HL-60/S4 treated with phorbol 12-myristate 13-acetate at 8.2 ng/mL for 4 days and 3 days (cell line): ENCODE results near the gene DAZAP1.
"Not testable (repeated sequence)": the region's sequence is repeated elsewhere in the genome, so short reads cannot be mapped to it uniquely, and the experiment has no call there.

ENCODE experiments used
- in situ Hi-C: fragments of 300-500 bp; cut with MboI; formaldehyde crosslinking; loops from 2 replicates; pipeline ENCODE4 v1.15.0; 2022; ENCODE audit warnings: low sequenced_read_pairs

DAZAP1 gene

DNA sequence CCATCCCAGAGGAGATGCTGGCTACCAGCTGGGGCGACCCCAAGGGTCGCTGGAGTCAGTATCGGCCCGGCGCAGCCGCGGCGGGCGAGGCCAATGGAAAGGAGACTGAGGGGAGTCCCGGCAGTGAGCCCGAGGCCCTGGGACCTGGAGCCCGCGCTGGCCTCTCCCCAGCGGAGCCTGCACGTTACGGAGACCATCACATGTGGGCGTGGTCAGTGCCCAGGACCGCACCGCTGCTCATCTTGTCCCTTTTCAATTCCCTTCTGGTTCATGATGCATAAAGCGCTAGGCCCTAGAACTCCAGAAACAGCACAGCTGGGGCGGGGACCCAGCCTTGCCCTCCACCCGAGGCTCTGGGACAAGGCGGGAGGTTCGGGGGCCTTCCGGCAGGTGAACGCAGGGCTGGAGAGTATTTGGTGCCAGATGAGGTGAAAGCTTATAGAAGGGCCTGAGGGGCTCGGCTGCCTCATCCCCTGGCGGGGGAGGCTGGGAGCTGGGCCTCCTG is 63.7 kb downstream of the DAZAP1 start:
- in situ Hi-C loops: no loop called here

DNA sequence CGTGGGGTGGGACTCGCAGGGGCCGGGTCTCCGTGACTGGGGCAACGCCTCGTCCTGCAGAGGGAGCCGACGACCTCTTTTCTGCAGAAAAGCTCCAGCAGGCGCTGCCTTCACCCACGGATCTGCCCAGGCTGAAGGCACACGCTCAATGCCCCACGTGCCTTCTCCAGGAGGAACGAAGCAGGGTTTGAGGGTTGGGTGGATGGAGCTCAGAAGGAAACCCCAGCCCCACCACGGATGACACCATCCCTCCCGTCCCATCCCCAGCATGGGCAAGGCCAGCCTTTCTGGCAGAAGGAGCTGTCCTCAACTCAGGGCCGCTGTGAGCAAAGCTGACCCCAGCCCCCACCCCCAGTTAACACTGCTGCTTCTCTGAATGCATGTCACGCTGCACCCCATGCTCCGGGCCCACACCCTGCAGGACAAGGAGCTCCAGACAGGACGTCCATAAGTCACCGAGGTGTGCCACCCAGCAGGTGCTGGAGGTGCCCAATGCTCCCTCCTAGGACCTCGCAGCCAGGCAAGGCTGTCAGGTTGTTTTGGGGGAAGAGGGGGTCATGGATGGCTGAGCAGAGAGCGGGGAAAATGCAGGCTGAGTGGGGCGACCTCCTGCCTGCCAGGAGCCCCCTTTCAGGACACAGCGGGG is 64.3 kb downstream of the DAZAP1 start:
- in situ Hi-C loops: no loop called here

DNA sequence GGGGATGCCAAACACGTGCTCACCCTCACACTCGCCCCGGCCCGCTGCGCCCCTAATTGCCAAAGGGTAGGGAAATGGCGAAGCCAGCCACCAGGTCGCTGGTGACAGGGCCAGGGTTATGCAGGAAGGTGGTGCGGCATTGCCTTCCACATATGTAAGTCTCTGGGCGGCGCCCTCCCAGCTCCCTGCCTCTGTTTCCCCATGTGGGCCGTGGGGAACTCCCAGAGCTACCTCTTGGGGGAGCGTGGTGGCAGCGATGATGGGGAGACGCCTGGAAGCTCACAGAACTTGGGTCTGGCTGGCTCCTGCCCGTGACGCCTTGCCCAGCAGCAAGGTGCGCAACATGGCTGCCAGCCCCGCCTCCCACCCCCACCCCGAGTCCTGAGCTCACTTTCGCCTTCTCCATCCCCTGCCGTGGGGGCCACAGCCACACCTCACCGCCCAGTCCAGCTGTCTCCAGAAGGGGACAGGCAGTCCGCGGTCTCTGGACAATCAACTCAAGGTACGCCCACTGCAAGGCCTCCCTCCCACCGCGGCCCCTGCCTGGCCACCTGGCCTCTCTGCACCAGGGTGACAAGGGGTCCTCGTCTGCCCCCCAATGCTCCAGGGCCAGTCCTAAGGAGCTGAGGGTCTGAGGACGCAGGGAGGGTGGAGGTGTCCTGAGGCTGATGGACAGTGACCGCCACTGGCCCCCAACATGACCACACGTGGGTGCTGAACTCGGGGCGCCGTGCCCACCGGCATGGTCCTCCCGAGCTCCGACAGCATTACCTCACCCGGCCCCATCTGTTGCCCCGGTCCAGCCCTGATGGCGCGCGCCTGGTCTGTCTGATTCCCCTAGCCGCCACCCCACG is 65.1 kb downstream of the DAZAP1 start:
- in situ Hi-C loops: no loop called here

- in situ Hi-C loops: no loop called here
Measured at GRCh38 chr19:1473085-1473851, 65.9 kb downstream of the DAZAP1 start.

DNA sequence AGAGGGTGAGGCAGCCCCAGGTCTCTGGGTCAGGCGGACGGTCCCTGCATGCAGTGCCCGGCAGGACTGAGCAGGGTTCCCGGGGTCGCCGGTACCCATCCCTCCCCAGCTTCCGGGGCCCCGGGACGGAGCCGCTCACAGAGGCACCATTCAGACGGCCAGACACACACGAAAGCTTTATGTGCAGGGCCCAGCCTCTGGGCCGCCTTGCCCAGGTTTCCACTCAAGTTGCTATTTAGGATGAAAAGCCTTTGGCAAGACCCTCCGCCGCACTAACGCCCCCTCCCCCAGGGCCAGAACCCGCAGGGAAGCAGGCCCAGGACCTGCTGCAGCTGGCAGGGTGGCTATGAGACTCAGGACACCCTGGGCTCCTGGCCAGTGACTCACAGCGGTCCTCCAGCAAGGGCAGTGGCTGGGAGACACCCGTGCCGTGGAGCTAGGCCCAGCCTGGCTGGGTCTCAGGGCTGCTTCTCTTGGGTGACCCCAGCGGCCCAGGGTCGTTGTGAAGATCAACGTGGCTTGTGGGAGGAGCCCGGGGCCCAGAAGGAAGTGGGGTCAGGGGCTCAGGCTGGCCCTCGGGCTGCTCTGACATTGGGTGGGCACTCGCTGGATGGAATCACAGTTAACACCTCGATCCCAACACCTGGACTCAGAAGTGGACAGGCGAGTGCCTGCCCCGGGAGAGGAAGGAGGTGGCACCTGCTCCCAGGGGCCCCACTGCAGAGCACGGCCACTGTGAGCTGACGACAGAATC is 66.8 kb downstream of the DAZAP1 start:
- in situ Hi-C loops: no loop called here

- in situ Hi-C loops: no loop called here
Measured at GRCh38 chr19:1474765-1475351, 67.5 kb downstream of the DAZAP1 start.

DNA sequence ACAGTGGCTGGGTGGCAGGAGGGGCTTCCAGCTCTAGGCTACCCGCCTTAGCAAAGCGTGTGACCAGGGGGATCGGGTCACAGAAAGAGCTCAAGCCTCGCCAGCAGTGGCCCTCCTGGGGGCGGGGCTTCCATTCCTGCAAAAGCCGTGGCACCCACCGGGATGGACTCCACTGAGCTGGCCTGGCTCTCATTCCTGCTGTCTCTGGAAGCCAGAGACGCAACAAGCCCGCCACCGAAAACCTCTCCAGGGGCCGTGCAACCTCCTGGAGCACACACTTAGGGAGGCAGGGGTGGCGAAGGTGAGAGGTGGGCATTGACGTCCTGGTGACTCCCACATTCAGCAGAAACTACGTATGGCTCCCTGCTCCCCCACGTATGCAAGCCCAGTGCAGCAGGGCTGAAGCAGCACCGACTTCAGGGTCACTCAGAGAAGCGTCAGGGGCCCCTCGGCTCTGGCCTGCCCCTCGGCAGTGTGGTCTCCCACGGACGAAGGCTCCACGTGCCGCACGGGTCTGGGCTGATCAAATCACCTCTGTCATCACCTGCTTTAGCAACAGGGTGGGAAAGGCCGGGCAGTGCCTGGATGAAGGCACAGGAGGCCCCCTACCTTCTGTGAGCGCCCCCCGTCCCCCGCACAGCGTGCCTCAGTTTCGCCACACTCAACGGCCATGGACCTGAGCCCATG is 68.5 kb downstream of the DAZAP1 start:
- in situ Hi-C loops: no loop called here

DNA sequence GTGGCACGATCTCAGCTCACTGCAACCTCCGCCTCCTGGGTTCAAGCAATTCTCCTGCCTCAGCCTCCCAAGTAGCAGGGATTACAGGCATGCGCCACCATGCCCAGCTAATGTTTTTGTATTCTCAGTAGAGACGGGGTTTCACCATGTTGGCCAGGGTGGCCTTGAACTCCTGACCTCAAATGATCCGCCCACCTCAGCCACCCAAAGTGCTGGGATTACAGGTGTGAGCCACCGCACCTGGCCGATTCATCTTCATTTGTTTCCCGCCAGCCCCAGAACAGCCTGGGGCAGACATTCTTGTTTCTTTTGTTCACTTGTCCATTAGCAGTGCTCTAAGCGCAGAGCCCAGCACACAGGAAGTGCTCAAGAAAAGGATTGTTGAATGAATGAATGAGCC is 69.7 kb downstream of the DAZAP1 start:
- in situ Hi-C loops: not testable (repeated sequence)

DNA sequence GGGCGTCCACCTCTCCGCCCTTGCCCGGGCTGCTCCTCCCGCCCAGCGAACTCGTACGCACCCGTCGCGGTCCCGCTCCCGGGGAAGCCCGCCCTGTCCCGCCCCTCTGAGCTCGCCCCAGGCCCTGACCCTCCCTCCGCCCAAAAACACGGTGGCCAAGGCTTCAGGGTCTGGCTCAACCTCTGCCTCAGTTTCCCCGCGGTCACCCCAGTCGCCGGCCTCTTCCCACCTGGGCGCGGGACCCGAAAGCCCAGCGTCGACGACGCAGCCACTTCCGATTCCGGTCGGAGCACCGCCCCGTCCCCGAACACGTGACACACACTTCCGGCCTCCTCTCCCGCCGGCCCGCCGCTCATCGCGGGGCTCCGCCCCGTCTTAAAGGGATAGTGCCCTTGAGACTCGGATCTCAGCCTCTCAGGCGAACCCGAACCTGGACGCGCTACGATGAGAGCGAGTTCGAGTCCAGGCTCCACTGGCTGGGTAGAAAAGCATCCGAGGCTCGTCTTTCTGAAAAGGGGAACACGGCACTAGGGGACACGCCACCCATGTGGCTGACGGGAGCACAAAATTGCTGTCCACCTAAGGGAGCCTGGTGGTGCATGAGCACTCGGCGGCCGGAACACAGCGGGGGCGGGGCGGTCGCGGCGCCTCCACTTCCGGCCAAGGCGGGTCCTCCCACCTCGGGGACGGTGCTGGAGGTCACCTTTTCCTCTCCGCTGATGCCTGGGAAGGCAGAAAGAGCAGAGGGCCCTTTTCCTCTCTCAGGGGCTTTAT is 71.7 kb downstream of the DAZAP1 start, which contains the start of gene C19orf25:
Gene C19orf25, minus strand, starts transcription at position 282 of the 774 bp plus-strand sequence. CDS start 312 bp downstream, outside the sequence.
- in situ Hi-C loops: no loop called here

- in situ Hi-C loops: no loop called here
Measured at GRCh38 chr19:1481224-1481892, 74.0 kb downstream of the DAZAP1 start.

- in situ Hi-C loops: no loop called here
Measured at GRCh38 chr19:1481893-1482360, 74.5 kb downstream of the DAZAP1 start.

GRCh38 chr19:1482361-1483130 is 75.2 kb downstream of the DAZAP1 start:
- in situ Hi-C loops: no loop called here

- in situ Hi-C loops: no loop called here
Measured at GRCh38 chr19:1483131-1483978, 76.0 kb downstream of the DAZAP1 start.

DNA sequence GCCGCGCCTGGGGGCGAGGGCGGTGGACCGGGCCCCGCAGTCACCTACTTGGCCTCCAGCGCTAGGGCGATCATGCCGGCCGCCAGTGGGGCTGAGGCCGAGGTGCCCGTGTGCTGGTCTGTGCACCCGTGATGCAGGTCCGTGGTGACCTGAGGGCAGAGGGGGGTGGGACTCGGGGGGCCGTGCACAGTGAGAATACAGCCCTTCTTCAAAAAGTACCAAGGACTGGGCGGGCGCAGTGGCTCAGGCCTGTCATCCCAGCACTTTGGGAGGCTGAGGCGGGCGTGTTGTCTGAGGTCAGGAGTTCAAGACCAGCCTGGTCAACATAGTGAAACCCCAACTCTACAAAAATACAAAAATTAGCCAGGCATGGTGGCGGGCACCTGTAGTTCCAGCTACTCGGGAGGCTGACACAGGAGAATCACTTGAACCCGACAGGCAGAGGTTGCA is 76.6 kb downstream of the DAZAP1 start:
- in situ Hi-C loops: no loop called here
